Stimulated activated CD4-positive, alpha-beta T cell treated with anti-CD3 and anti-CD28 coated beads, Interleukin-1b, Interleukin-23, amount 100 ng/mL, for 24 hours (primary cell): Measurements from ENCODE around the gene KDR.

Source experiments
- DNase-seq, 4 experiments: peaks; one replicate each; pipeline ENCODE4 v3.0.0-alpha.2; 2020; ENCODE audit warnings: low read depth in 4 of 4, low spot score in 1 of 4

The KDR gene

DNA sequence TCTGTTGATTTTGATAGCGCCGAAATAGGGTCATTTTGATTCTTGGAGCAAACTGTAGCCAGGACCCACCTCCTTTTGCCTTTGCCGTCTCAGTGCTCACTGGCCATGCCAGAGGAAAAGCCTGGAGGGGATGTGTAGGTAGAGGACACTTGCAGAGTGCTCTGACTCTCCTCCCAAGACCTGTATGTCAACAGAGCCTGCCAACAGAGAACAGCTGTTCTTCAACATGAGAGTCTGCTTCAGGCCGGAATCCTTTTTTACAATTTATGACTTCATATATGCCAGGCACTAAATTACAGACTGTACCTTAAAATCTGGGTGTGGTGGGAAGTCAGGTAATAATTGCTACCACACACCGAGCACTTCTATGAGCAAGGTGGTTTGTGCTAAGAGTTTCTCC is 94.2 kb downstream of the KDR start:
- no peak for DNase-seq

DNA sequence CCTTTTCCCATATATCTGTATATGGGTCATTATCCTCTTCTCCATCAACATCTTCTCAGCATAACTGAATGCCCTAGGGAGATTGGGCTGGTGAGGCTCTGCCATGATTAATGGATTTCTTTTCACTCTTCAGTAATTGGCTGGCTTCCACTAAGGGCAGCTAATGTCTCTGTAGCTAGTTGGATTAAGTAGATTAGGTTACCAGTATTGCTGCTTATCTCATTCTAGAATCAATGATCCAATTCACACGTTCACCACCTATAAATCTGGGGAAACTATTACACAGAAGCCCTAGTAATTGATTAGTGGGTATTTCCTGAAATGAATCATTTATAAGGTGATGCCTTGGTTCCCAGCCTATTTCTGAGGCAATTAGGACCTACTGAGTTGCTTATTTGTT is 94.8 kb downstream of the KDR start:
- no peak for DNase-seq

DNA sequence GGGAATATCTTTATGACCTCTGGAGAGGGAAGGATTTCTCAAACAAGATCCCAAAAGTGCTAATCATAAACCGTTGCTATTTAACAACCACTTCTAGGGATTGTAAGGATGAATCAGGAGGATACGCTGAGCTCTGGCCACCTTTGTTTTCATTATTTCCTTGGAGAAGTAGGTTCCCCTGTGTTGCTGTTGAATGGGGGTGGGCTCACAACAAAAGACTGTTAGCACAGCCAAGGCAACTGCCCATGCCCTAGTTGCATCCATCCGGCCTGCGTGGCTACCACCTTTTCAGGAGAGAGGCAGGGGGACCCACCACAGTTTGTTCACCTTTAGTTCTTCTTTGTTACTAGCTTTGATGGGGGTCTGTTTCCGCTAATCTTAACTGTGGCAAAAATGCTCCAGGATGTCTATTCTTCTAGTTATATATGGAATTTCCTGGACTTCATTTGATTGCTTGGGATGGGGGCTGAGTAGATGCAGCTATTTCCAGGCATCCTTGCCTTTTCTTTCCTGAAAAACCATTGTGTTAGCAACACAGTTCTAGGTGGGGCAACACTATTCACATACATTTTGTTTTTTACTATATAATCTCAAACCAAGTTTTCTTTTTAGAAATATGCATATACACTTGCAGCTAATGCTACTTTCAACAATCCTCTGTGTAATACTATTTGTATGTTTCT is 95.4 kb downstream of the KDR start:
- no peak for DNase-seq

DNA sequence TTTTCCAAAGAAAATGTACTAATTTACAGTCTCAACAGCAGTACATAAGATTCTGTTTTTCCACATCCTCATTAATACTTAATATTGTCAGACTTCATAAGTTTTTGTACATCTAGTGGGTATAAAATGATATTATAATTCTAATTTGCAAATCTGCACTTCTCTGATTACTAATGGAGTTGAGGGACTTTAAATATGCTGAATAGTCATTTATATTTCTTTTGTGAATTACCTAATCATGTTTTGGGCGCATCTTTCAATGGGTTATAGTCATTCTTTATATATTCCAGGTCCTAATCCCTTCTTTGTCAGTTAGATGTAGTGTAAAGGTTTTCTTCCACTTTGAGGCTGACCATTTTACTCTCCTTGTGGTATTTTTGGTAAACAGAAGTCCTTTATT is 96.1 kb downstream of the KDR start:
- no peak for DNase-seq
